Neural cell (in vitro differentiated cells): Measurements from ENCODE around the gene GBP2. TPM values are rescaled to one million over a fixed set of nuclear protein-coding genes. Genes with fewer than 3 reads are reported as not detected.
"Not testable (repeated sequence)": the region's sequence is repeated elsewhere in the genome, so short reads cannot be mapped to it uniquely, and the experiment has no call there.

ENCODE experiments used
- H2AFZ ChIP-seq: fragments of 200-600, 300-800 bp; sonication (generic), shearing (Covaris generic); 2 replicates; pipeline ENCODE4 v1.6.0; 2014; ENCODE audit warnings: low read depth, mild to moderate bottlenecking, antibody characterized with exemption, low read length, moderate library complexity
- H3F3A ChIP-seq: fragments of 200-600 bp; shearing (Covaris generic); 2 replicates; pipeline ENCODE4 v1.6.1; 2016; ENCODE audit warnings: mild to moderate bottlenecking, moderate library complexity, mixed read lengths, antibody characterized with exemption, low read length; ENCODE audit not compliant: insufficient read depth, poor library complexity, severe bottlenecking
- H3K27ac ChIP-seq: fragments of 200-600, 300-800 bp; sonication (generic), shearing (Covaris generic); 2 replicates; pipeline ENCODE4 v1.5.1; 2014; ENCODE audit warnings: mild to moderate bottlenecking, low read length, moderate library complexity
- H3K27me3 ChIP-seq: fragments of 300-800, 200-600 bp; sonication (generic), shearing (Covaris generic); 2 replicates; pipeline ENCODE4 v1.6.0; 2014; ENCODE audit warnings: mild to moderate bottlenecking, low read depth, low read length, moderate library complexity; ENCODE audit not compliant: insufficient read depth
- H3K36me3 ChIP-seq: fragments of 300-800, 200-600 bp; sonication (generic), shearing (Covaris generic); 2 replicates; pipeline ENCODE4 v1.5.1; 2014; ENCODE audit warnings: mild to moderate bottlenecking, antibody characterized with exemption, low read length, moderate library complexity; ENCODE audit not compliant: insufficient read depth
- H3K4me2 ChIP-seq: fragments of 300-800, 200-600 bp; sonication (generic), shearing (Covaris generic); 2 replicates; pipeline ENCODE4 v1.6.0; 2014; ENCODE audit warnings: mild to moderate bottlenecking, low read length
- H3K4me3 ChIP-seq: fragments of 300-800, 200-600 bp; sonication (generic), shearing (Covaris generic); 2 replicates; pipeline ENCODE4 v1.5.1; 2014; ENCODE audit warnings: mild to moderate bottlenecking, low read length, moderate library complexity
- H3K79me2 ChIP-seq: fragments of 200-600 bp; shearing (Covaris generic); replicated peaks from 2 replicates; pipeline ENCODE4 v1.6.0; 2014; ENCODE audit warnings: mild to moderate bottlenecking, low read length, moderate library complexity; ENCODE audit not compliant: insufficient read depth
- H3K9ac ChIP-seq: fragments of 300-800, 200-600 bp; sonication (generic), shearing (Covaris generic); 2 replicates; pipeline ENCODE4 v1.6.1; 2016; ENCODE audit warnings: mild to moderate bottlenecking, low read length, mixed read lengths
- H3K9me2 ChIP-seq: fragments of 200-600 bp; shearing (Covaris generic); 2 replicates; pipeline ENCODE4 v1.6.1; 2016; ENCODE audit warnings: mild to moderate bottlenecking, low read length, mixed read lengths; ENCODE audit not compliant: insufficient read depth
- H3K9me3 ChIP-seq: fragments of 200-600, 300-800 bp; sonication (generic), shearing (Covaris generic); 2 replicates; pipeline ENCODE4 v1.6.1; 2016; ENCODE audit warnings: mild to moderate bottlenecking, mixed run types, low read length, moderate library complexity, mixed read lengths
- H4K20me1 ChIP-seq: fragments of 200-600 bp; shearing (Covaris generic); 2 replicates; pipeline ENCODE4 v1.6.1; 2016; ENCODE audit warnings: mild to moderate bottlenecking, mixed run types; ENCODE audit not compliant: insufficient read depth
- CTCF ChIP-seq: fragments of 450-650 bp; IDR thresholded peaks from 2 replicates; pipeline ENCODE4 v1.5.1; 2014; ENCODE audit warnings: antibody characterized with exemption, mild to moderate bottlenecking, moderate library complexity; ENCODE audit not compliant: poor library complexity, severe bottlenecking
- EP300 ChIP-seq: fragments of 450-650 bp; conservative IDR thresholded peaks from 2 replicates; pipeline ENCODE4 v1.6.1; 2014; ENCODE audit warnings: antibody characterized with exemption, mild to moderate bottlenecking, moderate library complexity; ENCODE audit not compliant: poor library complexity, severe bottlenecking
- EZH2 ChIP-seq: fragments of 200-600, 300-800 bp; shearing (Covaris generic), sonication (generic); IDR thresholded peaks from 2 replicates; pipeline ENCODE4 v1.6.1; 2014; ENCODE audit warnings: antibody characterized with exemption, low read length, borderline replicate concordance, mild to moderate bottlenecking; ENCODE audit not compliant: insufficient read depth, poor library complexity, severe bottlenecking
- MXI1 ChIP-seq: fragments of 450-650 bp; conservative IDR thresholded peaks from 2 replicates; pipeline ENCODE4 v1.6.1; 2014; ENCODE audit warnings: antibody characterized with exemption, mild to moderate bottlenecking; ENCODE audit not compliant: poor library complexity, severe bottlenecking
- POLR2AphosphoS5 ChIP-seq: IDR thresholded peaks from 2 replicates; pipeline ENCODE4 v1.6.1; 2012
- RAD21 ChIP-seq: fragments of 450-650 bp; conservative IDR thresholded peaks from 2 replicates; pipeline ENCODE4 v1.6.1; 2014; ENCODE audit warnings: antibody characterized with exemption, mild to moderate bottlenecking, moderate library complexity
- SMC3 ChIP-seq: fragments of 450-650 bp; conservative IDR thresholded peaks from 2 replicates; pipeline ENCODE4 v1.6.1; 2014; ENCODE audit warnings: antibody characterized with exemption, mild to moderate bottlenecking, moderate library complexity; ENCODE audit not compliant: poor library complexity
- TAF1 ChIP-seq: IDR thresholded peaks from 2 replicates; pipeline ENCODE4 v1.6.1; 2012; ENCODE audit warnings: low read depth
- polyA plus RNA-seq: library from polyadenylated mRNA; depleted of rRNA; stranded (reverse); fragments of >200 nt; gene quantifications from 2 replicates; pipeline ENCODE4 v1.2.3, GENCODE V29; 2014
- TF ChIP-seq, protein P1 (sequence below): IDR thresholded peaks from 2 replicates; pipeline ENCODE4 v1.6.1; 2012; ENCODE audit warnings: borderline replicate concordance

GBP2 gene
- polyA plus RNA-seq, 1 donor from 2014 or later = not detected

DNA sequence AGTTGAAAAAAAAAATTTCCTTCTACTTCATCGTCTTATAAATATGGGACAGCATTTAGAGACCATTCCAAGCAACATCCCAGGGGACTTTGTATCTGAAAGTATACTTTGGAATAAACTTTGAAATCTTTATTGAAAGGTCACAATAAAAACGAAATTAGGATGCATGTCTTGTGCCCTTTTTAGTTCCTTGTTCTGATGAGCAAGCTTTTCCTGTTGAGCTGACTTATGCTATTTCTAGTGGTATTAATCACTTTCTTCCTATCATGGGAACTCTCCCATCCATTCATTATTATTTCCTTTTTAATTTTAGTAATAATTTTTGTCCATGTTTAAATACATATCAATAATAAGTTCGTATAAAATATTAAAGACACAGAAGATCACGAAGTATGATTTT is 4.0 kb upstream of the GBP2 start:
- Histone ChIP-seq H2AFZ (no peak overlapping the region), H3K9ac (no peak overlapping the region), H3F3A (no peaks in the 10 kb centered on the region), H3K27ac (no peak overlapping the region), H3K79me2 (no peaks in the 10 kb centered on the region), H3K9me2 (no peaks in the 10 kb centered on the region), H3K36me3 (no peaks in the 10 kb centered on the region), H3K9me3 (no peaks in the 10 kb centered on the region), H4K20me1 (no peaks in the 10 kb centered on the region), H3K27me3 (no peaks in the 10 kb centered on the region), H3K4me3 (no peak overlapping the region), H3K4me2 (no peak overlapping the region)
- TF ChIP-seq MXI1 = no peak
- TF ChIP-seq EZH2 = no peak
- no peak for TF ChIP-seq TAF1
- TF ChIP-seq RAD21 = no peak
- no peak for TF ChIP-seq CTCF
- TF ChIP-seq, protein P1, sequence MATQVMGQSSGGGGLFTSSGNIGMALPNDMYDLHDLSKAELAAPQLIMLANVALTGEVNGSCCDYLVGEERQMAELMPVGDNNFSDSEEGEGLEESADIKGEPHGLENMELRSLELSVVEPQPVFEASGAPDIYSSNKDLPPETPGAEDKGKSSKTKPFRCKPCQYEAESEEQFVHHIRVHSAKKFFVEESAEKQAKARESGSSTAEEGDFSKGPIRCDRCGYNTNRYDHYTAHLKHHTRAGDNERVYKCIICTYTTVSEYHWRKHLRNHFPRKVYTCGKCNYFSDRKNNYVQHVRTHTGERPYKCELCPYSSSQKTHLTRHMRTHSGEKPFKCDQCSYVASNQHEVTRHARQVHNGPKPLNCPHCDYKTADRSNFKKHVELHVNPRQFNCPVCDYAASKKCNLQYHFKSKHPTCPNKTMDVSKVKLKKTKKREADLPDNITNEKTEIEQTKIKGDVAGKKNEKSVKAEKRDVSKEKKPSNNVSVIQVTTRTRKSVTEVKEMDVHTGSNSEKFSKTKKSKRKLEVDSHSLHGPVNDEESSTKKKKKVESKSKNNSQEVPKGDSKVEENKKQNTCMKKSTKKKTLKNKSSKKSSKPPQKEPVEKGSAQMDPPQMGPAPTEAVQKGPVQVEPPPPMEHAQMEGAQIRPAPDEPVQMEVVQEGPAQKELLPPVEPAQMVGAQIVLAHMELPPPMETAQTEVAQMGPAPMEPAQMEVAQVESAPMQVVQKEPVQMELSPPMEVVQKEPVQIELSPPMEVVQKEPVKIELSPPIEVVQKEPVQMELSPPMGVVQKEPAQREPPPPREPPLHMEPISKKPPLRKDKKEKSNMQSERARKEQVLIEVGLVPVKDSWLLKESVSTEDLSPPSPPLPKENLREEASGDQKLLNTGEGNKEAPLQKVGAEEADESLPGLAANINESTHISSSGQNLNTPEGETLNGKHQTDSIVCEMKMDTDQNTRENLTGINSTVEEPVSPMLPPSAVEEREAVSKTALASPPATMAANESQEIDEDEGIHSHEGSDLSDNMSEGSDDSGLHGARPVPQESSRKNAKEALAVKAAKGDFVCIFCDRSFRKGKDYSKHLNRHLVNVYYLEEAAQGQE = no peak
- no peak for TF ChIP-seq SMC3
- TF ChIP-seq EP300 = no peak
- TF ChIP-seq POLR2AphosphoS5 = no peak

DNA sequence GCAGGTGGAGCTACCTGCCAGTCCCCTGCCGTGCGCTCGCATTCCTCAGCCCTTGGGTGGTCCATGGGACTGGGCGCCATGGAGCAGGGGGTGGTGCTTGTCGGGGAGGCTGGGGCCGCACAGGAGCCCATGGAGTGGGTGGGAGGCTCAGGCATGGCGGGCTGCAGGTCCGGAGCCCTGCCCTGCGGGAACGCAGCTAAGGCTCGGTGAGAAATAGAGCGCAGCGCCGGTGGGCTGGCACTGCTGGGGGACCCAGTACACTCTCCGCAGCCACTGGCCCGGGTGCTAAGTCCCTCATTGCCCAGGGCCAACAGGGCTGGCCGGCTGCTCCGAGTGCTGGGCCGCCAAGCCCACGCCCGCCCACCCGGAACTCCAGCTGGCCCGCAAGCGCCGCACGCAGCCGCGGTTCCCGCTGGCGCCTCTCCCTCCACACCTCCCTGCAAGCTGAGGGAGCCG is 2.1 kb upstream of the GBP2 start:
- not testable (repeated sequence) for H3K9me3 ChIP-seq, H3K27ac ChIP-seq, H3K27me3 ChIP-seq, H3F3A ChIP-seq, H3K36me3 ChIP-seq, H2AFZ ChIP-seq, H4K20me1 ChIP-seq, H3K4me3 ChIP-seq, H3K79me2 ChIP-seq, H3K9ac ChIP-seq, H3K9me2 ChIP-seq, H3K4me2 ChIP-seq

DNA sequence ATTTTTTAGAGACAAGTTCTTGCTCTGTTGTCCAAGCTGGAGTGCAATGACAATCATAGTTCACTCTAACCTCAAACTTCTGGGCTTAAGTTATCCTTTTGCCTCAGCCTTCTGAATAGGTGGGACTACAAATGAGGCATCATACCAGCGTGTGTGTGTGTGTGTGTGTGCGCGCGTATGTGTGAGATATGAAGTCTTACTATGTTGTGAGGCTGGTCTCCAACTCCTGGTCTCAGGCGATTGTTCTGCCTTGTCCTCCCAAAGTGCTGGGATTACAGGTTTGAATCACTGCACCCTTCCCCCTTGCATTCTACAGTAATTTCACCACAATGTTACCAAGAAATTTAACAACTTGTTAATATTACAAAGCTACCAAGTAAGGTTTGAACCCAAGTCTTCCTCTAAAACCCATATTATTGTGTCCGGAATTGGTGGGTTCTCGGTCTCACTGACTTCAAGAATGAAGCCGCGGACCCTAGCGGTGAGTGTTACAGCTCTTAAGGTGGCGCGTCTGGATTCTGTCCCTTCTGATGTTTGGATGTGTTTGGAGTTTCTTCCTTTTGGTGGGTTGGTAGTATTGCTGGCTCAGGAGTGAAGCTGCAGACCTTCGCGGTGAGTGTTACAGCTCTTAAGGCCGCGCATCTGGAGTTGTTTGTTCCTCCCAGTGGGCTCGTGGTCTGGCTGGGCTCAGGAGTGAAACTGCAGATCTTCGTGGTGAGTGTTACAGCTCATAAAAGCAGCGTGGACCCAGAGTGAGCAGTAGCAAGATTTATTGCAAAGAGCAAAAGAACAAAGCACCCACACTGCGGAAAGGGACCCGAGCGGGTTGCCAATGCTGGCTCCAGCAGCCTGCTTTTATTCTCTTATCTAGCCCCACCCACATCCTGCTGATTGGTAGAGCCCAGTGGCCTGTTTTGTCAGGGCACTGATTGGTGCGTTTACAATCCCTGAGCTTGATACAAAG is 970 bp upstream of the GBP2 start:
- not testable (repeated sequence) for H2AFZ ChIP-seq, H3K9me2 ChIP-seq, H3K9me3 ChIP-seq, H3K36me3 ChIP-seq, H3K27ac ChIP-seq, H3K4me3 ChIP-seq, H3K4me2 ChIP-seq, H3K79me2 ChIP-seq, H3F3A ChIP-seq, H3K27me3 ChIP-seq, H4K20me1 ChIP-seq, H3K9ac ChIP-seq
